K562 (cell line): ENCODE measurements around the gene TRAK1. TPM values are rescaled to one million over a fixed set of nuclear protein-coding genes. Genes with fewer than 3 reads are reported as not detected.
A peak's percentile ranks its signal among the peaks of the same experiment; 100 is the strongest.

Experiments
- ATAC-seq: fragments of 200-7000 bp; cut with Tn5 transposase; 3 replicates; pipeline ENCODE4 v1.9.1; 2020; ENCODE audit warnings: moderate library complexity
- BruUV-seq: library from RNA; stranded (reverse); fragments of 400-500 nt; replicated peaks from 2 replicates; lab custom pipeline; 2021; lab: Mats Ljungman, UMichigan
- CTCF ChIA-PET: fragments of 300-600 bp; formaldehyde crosslinking; extraction: SDS; loops from one replicate; lab custom pipeline; 2021; ENCODE audit warnings: low intra/inter-chr PET ratio; lab: Yijun Ruan, JAX
- POLR2A ChIA-PET: fragments of 300-600, 350-650 bp; sonication (Branson Sonifier 250); formaldehyde crosslinking; extraction: SDS; loops from one replicate; lab custom pipeline; 2021; ENCODE audit warnings: antibody characterized with exemption, inconsistent platforms; lab: Yijun Ruan, JAX
- DNase-seq, 4 experiments: peaks; one replicate each; pipeline versions ENCODE4 v3.0.0 to v3.0.0-alpha.2; 2011 to 2018; ENCODE audit warnings: low spot score in 3 of 4, mixed read lengths in 3 of 4; ENCODE audit errors: extremely low read depth in 1 of 4
- FAIRE-seq: peaks from 2 replicates; lab custom pipeline; 2011; peaks lifted over from hg19 to GRCh38; lab: Jason Lieb, UNC
- H2AFZ ChIP-seq: 2 replicates; pipeline ENCODE4 v1.6.0; 2011; ENCODE audit warnings: low read depth, low read length, control low read depth, inconsistent platforms
- H3K27ac ChIP-seq: fragments of 200-600 bp; 3 replicates; pipeline ENCODE4 v1.8.0; 2011; ENCODE audit warnings: low read depth, mild to moderate bottlenecking, control low read depth, inconsistent platforms, low read length, moderate library complexity, mixed read lengths; ENCODE audit errors: extremely low read depth
- H3K27me3 ChIP-seq, 2 experiments: fragments of 300-600 bp in 1 of 2; 2 replicates in 1 of 2; 3 replicates in 1 of 2; pipeline versions ENCODE4 v1.6.0 to v1.8.0; 2011; ENCODE audit warnings: inconsistent platforms in 2 of 2, low read length in 2 of 2, mild to moderate bottlenecking in 1 of 2, mixed read lengths in 1 of 2, moderate library complexity in 1 of 2; ENCODE audit not compliant: control insufficient read depth in 2 of 2, insufficient read depth in 2 of 2
- H3K36me3 ChIP-seq: fragments of 300-600 bp; 3 replicates; pipeline ENCODE4 v1.8.0; 2011; ENCODE audit warnings: mild to moderate bottlenecking, low read length, inconsistent platforms; ENCODE audit not compliant: control insufficient read depth, insufficient read depth
- H3K4me1 ChIP-seq, 2 experiments: fragments of 200-600 bp in 1 of 2; replicated peaks in 1 of 2; 2 replicates in 1 of 2; 3 replicates in 1 of 2; pipeline versions ENCODE4 v1.5.1 to v1.8.0; 2011; ENCODE audit warnings: inconsistent platforms in 2 of 2, low read length in 2 of 2, mild to moderate bottlenecking in 1 of 2, mixed read lengths in 1 of 2, moderate library complexity in 1 of 2; ENCODE audit not compliant: control insufficient read depth in 2 of 2, insufficient read depth in 2 of 2
- H3K4me2 ChIP-seq: 2 replicates; pipeline ENCODE4 v1.6.1; 2011; ENCODE audit warnings: low read length, control low read depth, inconsistent platforms, mixed read lengths; ENCODE audit not compliant: insufficient read depth
- H3K4me3 ChIP-seq: fragments of 200-600 bp; sonication (generic), shearing (Covaris generic); 2 replicates; pipeline ENCODE4 v1.5.1; 2016; ENCODE audit warnings: control low read depth, inconsistent platforms
- H3K79me2 ChIP-seq: fragments of 200-600 bp; 3 replicates; pipeline ENCODE4 v1.8.0; 2011; ENCODE audit warnings: low read length, inconsistent platforms; ENCODE audit not compliant: control insufficient read depth, insufficient read depth
- H3K9ac ChIP-seq, 2 experiments: 2 replicates each; pipeline versions ENCODE4 v1.6.0 to v1.6.1; 2011; ENCODE audit warnings: low read depth in 2 of 2, low read length in 2 of 2, control low read depth in 1 of 2, inconsistent platforms in 1 of 2, mild to moderate bottlenecking in 1 of 2, mixed read lengths in 1 of 2; ENCODE audit not compliant: insufficient read depth in 1 of 2
- H3K9me1 ChIP-seq: one replicate; pipeline ENCODE4 v1.6.0; 2011; ENCODE audit warnings: inconsistent platforms, mild to moderate bottlenecking, low read length, moderate library complexity; ENCODE audit not compliant: control insufficient read depth, insufficient read depth
- H3K9me3 ChIP-seq: replicated peaks from 2 replicates; pipeline ENCODE4 v1.5.1; 2011; ENCODE audit warnings: low read depth, low read length, inconsistent platforms; ENCODE audit not compliant: control insufficient read depth, insufficient read depth
- H4K20me1 ChIP-seq: replicated peaks from 2 replicates; pipeline ENCODE4 v1.6.1; 2011; ENCODE audit warnings: low read length, inconsistent platforms, mixed read lengths; ENCODE audit not compliant: control insufficient read depth, insufficient read depth
- AFF1 ChIP-seq, 2 experiments: fragments of 450-650 bp; IDR thresholded peaks; 2 replicates each; pipeline ENCODE4 v1.6.1; 2018; ENCODE audit warnings: mild to moderate bottlenecking in 2 of 2, low read depth in 1 of 2; ENCODE audit not compliant: partially characterized antibody in 2 of 2
- BRD4 ChIP-seq: fragments of 200-600 bp; sonication (generic); IDR thresholded peaks from 2 replicates; pipeline ENCODE4 v1.6.1; 2017; ENCODE audit warnings: inconsistent platforms
- CC2D1A ChIP-seq: fragments of 450-650 bp; IDR thresholded peaks from 2 replicates; pipeline ENCODE4 v1.6.1; 2017; ENCODE audit warnings: mild to moderate bottlenecking
- FOXM1 ChIP-seq, 2 experiments: fragments of 450-650 bp in 1 of 2; sonication (generic) in 1 of 2; formaldehyde crosslinking in 1 of 2; IDR thresholded peaks; 2 replicates each; pipeline versions ENCODE4 v1.6.1 to v1.9.0; 2017 to 2022; ENCODE audit warnings: low read depth in 2 of 2, mild to moderate bottlenecking in 2 of 2, missing genetic modification reagents in 1 of 2, moderate library complexity in 1 of 2
- IFI16 ChIP-seq: fragments of 250-450 bp; sonication (Bioruptor Pico); IDR thresholded peaks from 2 replicates; pipeline ENCODE4 v2.1.2; 2022; ENCODE audit warnings: mild to moderate bottlenecking, inconsistent platforms
- MCM5 ChIP-seq: fragments of 450-650 bp; IDR thresholded peaks from 2 replicates; pipeline ENCODE4 v1.6.1; 2016; ENCODE audit warnings: low read depth
- RFX1 ChIP-seq: fragments of 450-650 bp; IDR thresholded peaks from 2 replicates; pipeline ENCODE4 v1.6.1; 2016; ENCODE audit warnings: mild to moderate bottlenecking, moderate library complexity
- SPI1 ChIP-seq: IDR thresholded peaks from 2 replicates; pipeline ENCODE4 v1.6.1; 2011; ENCODE audit warnings: low read depth, low read length, control low read depth, borderline replicate concordance
- TRIM24 ChIP-seq, 2 experiments: fragments of 450-650 bp; IDR thresholded peaks; 2 replicates each; pipeline ENCODE4 v1.6.1; 2016
- ZKSCAN3 ChIP-seq: fragments of 250-450 bp; sonication (Bioruptor Pico); IDR thresholded peaks from 2 replicates; pipeline ENCODE4 v1.4.0; 2020
- ZNF354B ChIP-seq: fragments of 250-450 bp; sonication (Bioruptor Pico); IDR thresholded peaks from 2 replicates; pipeline ENCODE4 v1.4.0; 2020
- WGBS: fragments of 100-300 bp; shearing (Covaris generic); methylation state at CpG from one replicate; pipeline ENCODE4 v1.1.6; 2016; ENCODE audit warnings: low coverage, mixed read lengths; ENCODE audit not compliant: insufficient coverage; ENCODE audit errors: missing lambda C conversion rate; 5-methylcytosine and 5-hydroxymethylcytosine counted together
- in situ Hi-C: fragments of 300-500 bp; cut with MboI; formaldehyde crosslinking; loops from 4 replicates; pipeline ENCODE4 v1.15.0; 2018; ENCODE audit warnings: inconsistent platforms, mixed read lengths
- intact Hi-C: fragments of 100-400 bp; cut with micrococcal nuclease; formaldehyde crosslinking; loops from 2 replicates; pipeline ENCODE4 v1.14.2; 2022
- polyA plus RNA-seq, 8 experiments: library from polyadenylated mRNA; depleted of rRNA in 4 of 8; stranded (reverse) in 5 of 8; unstranded in 3 of 8; fragments of >200 nt; fragmentation: Nextera tagmentation in 2 of 8; fragmentation: Illumina TruSeq in 1 of 8; extraction: Ambion mirVana in 2 of 8; extraction: Trizol in 1 of 8; gene quantifications; 2 replicates each; pipeline versions ENCODE4 v1.2.1 to v1.2.3, GENCODE V29; 2011 to 2014; ENCODE audit warnings: inconsistent platforms in 1 of 8, missing spikeins in 1 of 8
- total RNA-seq, 7 experiments: library from RNA; depleted of rRNA in 6 of 7; stranded (reverse); fragments of >200 nt in 6 of 7; fragmentation: Illumina TruSeq in 2 of 7; extraction: Trizol in 2 of 7; gene quantifications; 2 replicates each; pipeline versions ENCODE4 v1.2.1 to v1.2.3, GENCODE V29; 2011 to 2021; ENCODE audit warnings: low replicate concordance in 1 of 7

Gene TRAK1
- total and polyA plus RNA-seq, 9 of the 15 experiments (the other 6 are each of a cell fraction or from before 2014, with no cell fraction given), result 5.3 to 28.5 (median 17.5) TPM

GRCh38 chr3:42273361-42273760 is 182.2 kb downstream of the TRAK1 start:
- ATAC-seq (no peak), FAIRE-seq (no peak), DNase-seq (no peak)
- no TSS peak for BruUV-seq
- H3K79me2 ChIP-seq, result no peaks in the 10 kb centered on the region
- WGBS, result 0% methylated on average over 2 of the region's 2 CpGs
- H3K4me2 ChIP-seq, result no peak overlapping the region
- no peaks in the 10 kb centered on the region for H3K36me3 ChIP-seq
- H3K9me1 ChIP-seq, result no peaks in the 10 kb centered on the region
- H2AFZ ChIP-seq, result no peak overlapping the region
- H3K27ac ChIP-seq, result no peak overlapping the region
- TF ChIP-seq CC2D1A, result no peak
- TF ChIP-seq AFF1 (IDR thresholded peaks at IDR 0.05; ENCODE audit: low read depth in 1 of 2, partially characterized antibody in 2 of 2), result no peak
- TF ChIP-seq RFX1, result peak; percentile 19; the same call in 1 of the 2 replicates
- peak; percentile 43; the same call in 1 of the 2 replicates for TF ChIP-seq SPI1
- no peak for TF ChIP-seq FOXM1 (IDR thresholded peaks at IDR 0.05; ENCODE audit: low read depth)
- no peak for TF ChIP-seq FOXM1 (CRISPR knock-in tag; IDR thresholded peaks at IDR 0.05; ENCODE audit: low read depth)
- TF ChIP-seq TRIM24 (IDR thresholded peaks at IDR 0.05), result no peak
- TF ChIP-seq MCM5, result no peak
- no peak for TF ChIP-seq BRD4
- no peak for TF ChIP-seq ZKSCAN3 (CRISPR knock-in tag)
- no peak for TF ChIP-seq ZNF354B (CRISPR knock-in tag)
- TF ChIP-seq IFI16 (CRISPR knock-in tag), result no peak
- no peak overlapping the region for H3K9ac ChIP-seq
- H3K27me3 ChIP-seq, result peaks cover 10 to 19% of the 10 kb centered on the region in 2 experiments; a peak in 4 of 5 replicates
- CTCF ChIA-PET, result no interaction called here
- intact Hi-C loops (no loop called here), in situ Hi-C loops (no loop called here)
- no peaks in the 10 kb centered on the region for H4K20me1 ChIP-seq
- H3K9me3 ChIP-seq, result no peaks in the 10 kb centered on the region
- no peak overlapping the region for H3K4me3 ChIP-seq
- no peaks in the 10 kb centered on the region for H3K4me1 ChIP-seq
- POLR2A ChIA-PET, result interaction anchor here (1.0 kb wide), 1 partner anchor 155 kb away, joined by 3 read pairs; no protein-coding TSS in a partner anchor
